Measurements from ENCODE around the gene GCAT.
"Not testable (repeated sequence)": the region's sequence is repeated elsewhere in the genome, so short reads cannot be mapped to it uniquely, and the experiment has no call there.

GRCh38 chr22:37799979-37800378, 7.8 kb upstream of the GCAT start:
- TF ChIP-seq CTCF, POLR2A (IDR thresholded peaks at IDR 0.05): not testable (repeated sequence)

Data from esophagus squamous epithelium (tissue), 4 donors.